GM19099 (cell line): ENCODE measurements around the gene IGFBP6.

Experiments
- POLR2A ChIP-seq: IDR thresholded peaks from 3 replicates; pipeline ENCODE4 v1.6.1; 2011; ENCODE audit warnings: low read depth; ENCODE audit not compliant: insufficient read length; ENCODE audit errors: extremely low read depth

IGFBP6 gene

GRCh38 chr12:53063708-53064612 lies 33.5 kb upstream of the IGFBP6 start:
- TF ChIP-seq POLR2A, result no peak

- no peak for TF ChIP-seq POLR2A
These were observed 32.6 kb upstream of the IGFBP6 start for GRCh38 chr12:53064613-53065436.

GRCh38 chr12:53065470-53065869 lies 32.0 kb upstream of the IGFBP6 start:
- no peak for TF ChIP-seq POLR2A

- TF ChIP-seq POLR2A, result no peak
These were observed 31.2 kb upstream of the IGFBP6 start for GRCh38 chr12:53065975-53066931.

- no peak for TF ChIP-seq POLR2A
These were observed 30.1 kb upstream of the IGFBP6 start for GRCh38 chr12:53067074-53067992.

- no peak for TF ChIP-seq POLR2A
These were observed 29.3 kb upstream of the IGFBP6 start for GRCh38 chr12:53067993-53068770.

GRCh38 chr12:53068811-53069585 lies 28.5 kb upstream of the IGFBP6 start:
- no peak for TF ChIP-seq POLR2A

- TF ChIP-seq POLR2A, result no peak
These were observed 27.7 kb upstream of the IGFBP6 start for GRCh38 chr12:53069621-53070410.

- no peak for TF ChIP-seq POLR2A
These were observed 26.5 kb upstream of the IGFBP6 start for GRCh38 chr12:53070877-53071492.

GRCh38 chr12:53071591-53072551 lies 25.6 kb upstream of the IGFBP6 start:
- no peak for TF ChIP-seq POLR2A
